Thyroid gland (tissue), 4 donors: ENCODE data around the gene ANKRD55.

ENCODE experiments used
- POLR2A ChIP-seq, 2 donors: fragments of 450-650 bp; IDR thresholded peaks; one replicate each; pipeline ENCODE4 v1.6.1; 2017; ENCODE audit warnings: antibody characterized with exemption in 2 of 2, mild to moderate bottlenecking in 2 of 2, moderate library complexity in 1 of 2
- TF ChIP-seq, protein P1 (sequence below), 6 experiments: fragments of 200-600 bp in 3 of 6; fragments of 450-650 bp in 3 of 6; sonication (generic) in 3 of 6; IDR thresholded peaks; one replicate each; pipeline ENCODE4 v1.5.1; 2016 to 2019; ENCODE audit warnings: antibody characterized with exemption in 6 of 6, mild to moderate bottlenecking in 2 of 6, inconsistent platforms in 1 of 6, moderate library complexity in 1 of 6

DNA sequence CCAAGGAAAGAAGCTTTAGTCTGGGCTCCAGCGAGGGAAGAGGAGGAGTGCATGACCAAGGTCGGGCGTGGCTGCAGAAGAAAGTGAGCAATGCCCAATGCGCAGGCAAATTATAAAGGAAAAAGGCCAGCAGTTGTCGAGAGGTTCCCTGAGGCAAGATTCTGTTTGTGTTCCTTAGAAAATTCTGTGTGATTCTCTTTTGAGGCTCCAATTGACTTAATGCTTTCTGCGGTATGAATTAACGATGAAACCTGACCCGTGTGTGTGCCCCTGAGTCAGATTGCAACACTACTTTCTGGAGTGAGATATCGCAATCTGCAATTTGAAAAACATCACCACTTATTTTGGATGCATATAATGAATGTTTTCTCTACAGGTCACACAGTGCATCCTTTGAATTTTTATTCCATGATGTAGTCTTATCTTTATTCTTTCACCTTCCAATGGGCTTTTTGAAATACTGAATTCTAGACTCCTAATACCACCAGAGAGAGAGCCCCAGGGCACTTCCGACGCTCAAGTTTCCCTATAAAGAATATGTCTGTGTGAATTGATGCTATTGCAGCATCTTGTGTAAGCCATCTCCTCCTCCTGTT lies 120.5 kb downstream of the ANKRD55 start:
- TF ChIP-seq, protein P1, sequence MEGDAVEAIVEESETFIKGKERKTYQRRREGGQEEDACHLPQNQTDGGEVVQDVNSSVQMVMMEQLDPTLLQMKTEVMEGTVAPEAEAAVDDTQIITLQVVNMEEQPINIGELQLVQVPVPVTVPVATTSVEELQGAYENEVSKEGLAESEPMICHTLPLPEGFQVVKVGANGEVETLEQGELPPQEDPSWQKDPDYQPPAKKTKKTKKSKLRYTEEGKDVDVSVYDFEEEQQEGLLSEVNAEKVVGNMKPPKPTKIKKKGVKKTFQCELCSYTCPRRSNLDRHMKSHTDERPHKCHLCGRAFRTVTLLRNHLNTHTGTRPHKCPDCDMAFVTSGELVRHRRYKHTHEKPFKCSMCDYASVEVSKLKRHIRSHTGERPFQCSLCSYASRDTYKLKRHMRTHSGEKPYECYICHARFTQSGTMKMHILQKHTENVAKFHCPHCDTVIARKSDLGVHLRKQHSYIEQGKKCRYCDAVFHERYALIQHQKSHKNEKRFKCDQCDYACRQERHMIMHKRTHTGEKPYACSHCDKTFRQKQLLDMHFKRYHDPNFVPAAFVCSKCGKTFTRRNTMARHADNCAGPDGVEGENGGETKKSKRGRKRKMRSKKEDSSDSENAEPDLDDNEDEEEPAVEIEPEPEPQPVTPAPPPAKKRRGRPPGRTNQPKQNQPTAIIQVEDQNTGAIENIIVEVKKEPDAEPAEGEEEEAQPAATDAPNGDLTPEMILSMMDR (IDR thresholded peaks at IDR 0.05) = no peak
- TF ChIP-seq POLR2A (IDR thresholded peaks at IDR 0.05) = no peak
